GM23338 (cell line): ENCODE results near the gene SLC35G4.

Source experiments
- TF ChIP-seq, protein P1 (sequence below), 2 experiments: fragments of 200-600 bp in 1 of 2; sonication (generic) in 1 of 2; conservative IDR thresholded peaks; 2 replicates each; pipeline versions ENCODE4 v1.5.1 to v1.6.1; 2016 to 2017; ENCODE audit warnings: antibody characterized with exemption in 2 of 2, low read depth in 2 of 2, mild to moderate bottlenecking in 2 of 2, moderate library complexity in 1 of 2
- TF ChIP-seq, protein P2 (sequence below): IDR thresholded peaks from one replicate; pipeline ENCODE4 v1.6.1; 2018; ENCODE audit warnings: antibody characterized with exemption; ENCODE audit not compliant: unreplicated experiment

DNA sequence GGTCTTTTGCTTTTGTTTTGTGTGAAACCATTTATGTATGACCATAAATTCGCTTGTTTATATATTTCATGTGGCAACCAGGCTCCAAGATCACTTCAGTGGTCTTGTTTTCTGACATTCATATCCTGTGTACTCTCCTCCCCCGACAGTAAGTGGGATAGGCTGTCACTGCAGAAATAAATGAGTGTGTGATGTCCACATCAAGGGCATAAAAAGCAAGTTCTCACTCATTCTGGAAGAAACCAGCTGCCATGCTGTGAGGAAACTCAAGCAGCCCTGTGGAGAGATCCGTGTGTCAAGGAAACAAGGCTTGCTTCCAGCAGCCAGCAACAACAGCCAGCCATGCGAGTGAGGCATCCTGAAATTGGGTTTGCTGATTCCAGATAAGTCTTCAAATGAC is 40.4 kb downstream of the SLC35G4 start:
- TF ChIP-seq, protein P1, sequence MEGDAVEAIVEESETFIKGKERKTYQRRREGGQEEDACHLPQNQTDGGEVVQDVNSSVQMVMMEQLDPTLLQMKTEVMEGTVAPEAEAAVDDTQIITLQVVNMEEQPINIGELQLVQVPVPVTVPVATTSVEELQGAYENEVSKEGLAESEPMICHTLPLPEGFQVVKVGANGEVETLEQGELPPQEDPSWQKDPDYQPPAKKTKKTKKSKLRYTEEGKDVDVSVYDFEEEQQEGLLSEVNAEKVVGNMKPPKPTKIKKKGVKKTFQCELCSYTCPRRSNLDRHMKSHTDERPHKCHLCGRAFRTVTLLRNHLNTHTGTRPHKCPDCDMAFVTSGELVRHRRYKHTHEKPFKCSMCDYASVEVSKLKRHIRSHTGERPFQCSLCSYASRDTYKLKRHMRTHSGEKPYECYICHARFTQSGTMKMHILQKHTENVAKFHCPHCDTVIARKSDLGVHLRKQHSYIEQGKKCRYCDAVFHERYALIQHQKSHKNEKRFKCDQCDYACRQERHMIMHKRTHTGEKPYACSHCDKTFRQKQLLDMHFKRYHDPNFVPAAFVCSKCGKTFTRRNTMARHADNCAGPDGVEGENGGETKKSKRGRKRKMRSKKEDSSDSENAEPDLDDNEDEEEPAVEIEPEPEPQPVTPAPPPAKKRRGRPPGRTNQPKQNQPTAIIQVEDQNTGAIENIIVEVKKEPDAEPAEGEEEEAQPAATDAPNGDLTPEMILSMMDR (conservative IDR thresholded peaks at IDR 0.05; ENCODE audit: low read depth in 2 of 2) = no peak
- TF ChIP-seq, protein P2, sequence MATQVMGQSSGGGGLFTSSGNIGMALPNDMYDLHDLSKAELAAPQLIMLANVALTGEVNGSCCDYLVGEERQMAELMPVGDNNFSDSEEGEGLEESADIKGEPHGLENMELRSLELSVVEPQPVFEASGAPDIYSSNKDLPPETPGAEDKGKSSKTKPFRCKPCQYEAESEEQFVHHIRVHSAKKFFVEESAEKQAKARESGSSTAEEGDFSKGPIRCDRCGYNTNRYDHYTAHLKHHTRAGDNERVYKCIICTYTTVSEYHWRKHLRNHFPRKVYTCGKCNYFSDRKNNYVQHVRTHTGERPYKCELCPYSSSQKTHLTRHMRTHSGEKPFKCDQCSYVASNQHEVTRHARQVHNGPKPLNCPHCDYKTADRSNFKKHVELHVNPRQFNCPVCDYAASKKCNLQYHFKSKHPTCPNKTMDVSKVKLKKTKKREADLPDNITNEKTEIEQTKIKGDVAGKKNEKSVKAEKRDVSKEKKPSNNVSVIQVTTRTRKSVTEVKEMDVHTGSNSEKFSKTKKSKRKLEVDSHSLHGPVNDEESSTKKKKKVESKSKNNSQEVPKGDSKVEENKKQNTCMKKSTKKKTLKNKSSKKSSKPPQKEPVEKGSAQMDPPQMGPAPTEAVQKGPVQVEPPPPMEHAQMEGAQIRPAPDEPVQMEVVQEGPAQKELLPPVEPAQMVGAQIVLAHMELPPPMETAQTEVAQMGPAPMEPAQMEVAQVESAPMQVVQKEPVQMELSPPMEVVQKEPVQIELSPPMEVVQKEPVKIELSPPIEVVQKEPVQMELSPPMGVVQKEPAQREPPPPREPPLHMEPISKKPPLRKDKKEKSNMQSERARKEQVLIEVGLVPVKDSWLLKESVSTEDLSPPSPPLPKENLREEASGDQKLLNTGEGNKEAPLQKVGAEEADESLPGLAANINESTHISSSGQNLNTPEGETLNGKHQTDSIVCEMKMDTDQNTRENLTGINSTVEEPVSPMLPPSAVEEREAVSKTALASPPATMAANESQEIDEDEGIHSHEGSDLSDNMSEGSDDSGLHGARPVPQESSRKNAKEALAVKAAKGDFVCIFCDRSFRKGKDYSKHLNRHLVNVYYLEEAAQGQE = no peak
